ENCODE measurements around the gene HACD1.

The HACD1 gene

GRCh38 chr10:17617031-17617911 is at the start of gene HACD1:
Gene HACD1, minus strand, starts transcription at chr10:17617374. Its CDS starts 35 bp downstream, at chr10:17617339.
- DNase-seq = peak; percentile 62

GRCh38 chr10:17665747-17666146 is 48.6 kb upstream of the HACD1 start:
- DNase-seq = no peak

GRCh38 chr10:17663450-17663849 is 46.3 kb upstream of the HACD1 start:
- DNase-seq = no peak

- DNase-seq = peak; percentile 37
Observed at GRCh38 chr10:17662193-17663138, 45.3 kb upstream of the HACD1 start.

- DNase-seq = no peak
Observed at GRCh38 chr10:17661510-17661909, 44.3 kb upstream of the HACD1 start.

- no peak for DNase-seq
Observed at GRCh38 chr10:17660921-17661320, 43.7 kb upstream of the HACD1 start.

GRCh38 chr10:17659365-17659764 is 42.2 kb upstream of the HACD1 start:
- no peak for DNase-seq

- no peak for DNase-seq
Observed at GRCh38 chr10:17657103-17657500, 39.9 kb upstream of the HACD1 start.

- peak; percentile 61 for DNase-seq
Observed at GRCh38 chr10:17655567-17656146, 38.5 kb upstream of the HACD1 start.

- DNase-seq = no peak
Observed at GRCh38 chr10:17655009-17655408, 37.8 kb upstream of the HACD1 start.

- no peak for DNase-seq
Observed at GRCh38 chr10:17652585-17652984, 35.4 kb upstream of the HACD1 start.

GRCh38 chr10:17651896-17652295 is 34.7 kb upstream of the HACD1 start:
- no peak for DNase-seq

GRCh38 chr10:17650416-17650815 is 33.2 kb upstream of the HACD1 start:
- DNase-seq = no peak

GRCh38 chr10:17649836-17650235 is 32.7 kb upstream of the HACD1 start:
- DNase-seq = no peak

GRCh38 chr10:17649052-17649451 is 31.9 kb upstream of the HACD1 start:
- DNase-seq = no peak

- DNase-seq = peak; percentile 65
Observed at GRCh38 chr10:17648243-17649035, 31.3 kb upstream of the HACD1 start.

- DNase-seq = no peak
Observed at GRCh38 chr10:17647326-17647725, 30.2 kb upstream of the HACD1 start.

- DNase-seq = peak; percentile 54
Observed at GRCh38 chr10:17645621-17646345, 28.6 kb upstream of the HACD1 start.

- DNase-seq = no peak
Observed at GRCh38 chr10:17644485-17644943, 27.3 kb upstream of the HACD1 start.

- DNase-seq = peak; percentile 93
Observed at GRCh38 chr10:17643755-17644484, 26.7 kb upstream of the HACD1 start, which contains the start of gene STAM. Gene STAM, plus strand, starts transcription at chr10:17644151. Its CDS starts 189 bp downstream, at chr10:17644340.

GRCh38 chr10:17643339-17643754 is 26.2 kb upstream of the HACD1 start:
- DNase-seq = no peak

Data from CD4-positive, alpha-beta T cell treated with Interleukin-21 for 1 hour (primary cell).